HG03558 (cell line): ENCODE measurements around the gene DNAJC21.

Experiments
- ATAC-seq: cut with Tn5 transposase; IDR thresholded peaks from one replicate; pipeline ENCODE4 v1.9.1; 2021; ENCODE audit warnings: moderate number of reproducible peaks; ENCODE audit not compliant: unreplicated experiment; ENCODE audit errors: extremely low read depth

DNAJC21 gene

GRCh38 chr5:34929134-34929719 lies at the start of gene DNAJC21:
TSS of gene DNAJC21 (plus strand) at chr5:34929559. CDS start at chr5:34929820, 261 bp downstream.
- peak; percentile 64 for ATAC-seq

- no peak for ATAC-seq
Observed at GRCh38 chr5:34881246-34881645, 48.1 kb upstream of the DNAJC21 start.

- no peak for ATAC-seq
Observed at GRCh38 chr5:34886392-34887119, 42.8 kb upstream of the DNAJC21 start.

GRCh38 chr5:34889394-34889793 lies 40.0 kb upstream of the DNAJC21 start:
- no peak for ATAC-seq

- no peak for ATAC-seq
Observed at GRCh38 chr5:34891981-34892380, 37.4 kb upstream of the DNAJC21 start.

- no peak for ATAC-seq
Observed at GRCh38 chr5:34892414-34892813, 36.9 kb upstream of the DNAJC21 start.

- ATAC-seq = no peak
Observed at GRCh38 chr5:34894716-34895115, 34.6 kb upstream of the DNAJC21 start.

- ATAC-seq = no peak
Observed at GRCh38 chr5:34895641-34896419, 33.5 kb upstream of the DNAJC21 start.

- no peak for ATAC-seq
Observed at GRCh38 chr5:34897646-34898045, 31.7 kb upstream of the DNAJC21 start.

GRCh38 chr5:34898258-34898895 lies 31.0 kb upstream of the DNAJC21 start:
- no peak for ATAC-seq

- no peak for ATAC-seq
Observed at GRCh38 chr5:34899066-34899465, 30.3 kb upstream of the DNAJC21 start.

- ATAC-seq = no peak
Observed at GRCh38 chr5:34900652-34901051, 28.7 kb upstream of the DNAJC21 start.

- no peak for ATAC-seq
Observed at GRCh38 chr5:34903260-34903659, 26.1 kb upstream of the DNAJC21 start.

- no peak for ATAC-seq
Observed at GRCh38 chr5:34905564-34905963, 23.8 kb upstream of the DNAJC21 start.

- ATAC-seq = no peak
Observed at GRCh38 chr5:34913072-34913471, 16.3 kb upstream of the DNAJC21 start.

GRCh38 chr5:34914671-34915138 lies 14.7 kb upstream of the DNAJC21 start:
- peak; percentile 5 for ATAC-seq

- peak; percentile 98 for ATAC-seq
Observed at GRCh38 chr5:34915139-34915855, 14.1 kb upstream of the DNAJC21 start, which contains the start of the genes BRIX1 and RAD1. TSS of gene BRIX1 (plus strand) at chr5:34915711. CDS start at chr5:34915739, 28 bp downstream. TSS of gene RAD1 (minus strand) at chr5:34915504. CDS start at chr5:34914892, 612 bp downstream.

GRCh38 chr5:34915856-34916192 lies 13.5 kb upstream of the DNAJC21 start:
- peak; percentile 9 for ATAC-seq

- no peak for ATAC-seq
Observed at GRCh38 chr5:34916518-34916917, 12.8 kb upstream of the DNAJC21 start.

- ATAC-seq = no peak
Observed at GRCh38 chr5:34918025-34918424, 11.3 kb upstream of the DNAJC21 start.
